Liver (tissue), 9 donors: ENCODE data around the gene KLK7. TPM values are rescaled to one million over a fixed set of nuclear protein-coding genes. Genes with fewer than 3 reads are reported as not detected.

Experiments used
- DNase-seq: peaks from one replicate; pipeline ENCODE4 v3.0.0-alpha.2; 2017; ENCODE audit warnings: low spot score
- H3K27ac ChIP-seq, 2 donors: one replicate each; pipeline ENCODE4 v1.7.0; 2013; ENCODE audit warnings: inconsistent platforms in 2 of 2, low read length in 2 of 2, control low read depth in 1 of 2, low read depth in 1 of 2, mild to moderate bottlenecking in 1 of 2
- H3K27me3 ChIP-seq, 4 donors: one replicate each; pipeline versions ENCODE4 v1.6.1 to v1.7.0; 2013; ENCODE audit warnings: low read length in 3 of 4, inconsistent platforms in 1 of 4, mild to moderate bottlenecking in 1 of 4, moderate library complexity in 1 of 4; ENCODE audit not compliant: control insufficient read depth in 4 of 4, insufficient read depth in 4 of 4
- H3K36me3 ChIP-seq, 4 donors: one replicate each; pipeline versions ENCODE4 v1.6.1 to v1.7.0; 2013; ENCODE audit warnings: low read length in 3 of 4, mild to moderate bottlenecking in 3 of 4, low read depth in 1 of 4, moderate library complexity in 1 of 4; ENCODE audit not compliant: control insufficient read depth in 4 of 4, insufficient read depth in 3 of 4
- H3K4me1 ChIP-seq, 4 donors: one replicate each; pipeline versions ENCODE4 v1.6.1 to v1.7.0; 2013; ENCODE audit warnings: low read length in 3 of 4, mild to moderate bottlenecking in 3 of 4, moderate library complexity in 1 of 4; ENCODE audit not compliant: control insufficient read depth in 4 of 4, insufficient read depth in 4 of 4
- H3K4me3 ChIP-seq, 3 donors: one replicate each; pipeline versions ENCODE4 v1.6.1 to v1.7.0; 2013; ENCODE audit warnings: low read length in 3 of 3, control low read depth in 1 of 3, low read depth in 1 of 3, mild to moderate bottlenecking in 1 of 3
- H3K9ac ChIP-seq, 2 donors: one replicate each; pipeline ENCODE4 v1.7.0; 2013; ENCODE audit warnings: low read length in 2 of 2, mild to moderate bottlenecking in 2 of 2, moderate library complexity in 2 of 2, control low read depth in 1 of 2, low read depth in 1 of 2
- H3K9me3 ChIP-seq, 4 donors: one replicate each; pipeline versions ENCODE4 v1.6.1 to v1.7.0; 2013; ENCODE audit warnings: low read length in 3 of 4; ENCODE audit not compliant: control insufficient read depth in 4 of 4
- ATF3 ChIP-seq: IDR thresholded peaks from 2 replicates; pipeline ENCODE4 v1.6.1; 2016; ENCODE audit warnings: antibody characterized with exemption
- CTCF ChIP-seq: fragments of 150-350 bp; IDR thresholded peaks from 2 replicates; pipeline ENCODE4 v1.5.1; 2017; ENCODE audit warnings: improper control_type of control experiment, low read depth, low read length; ENCODE audit not compliant: missing input control
- EGR1 ChIP-seq, 2 donors: IDR thresholded peaks; 2 replicates each; pipeline ENCODE4 v1.6.1; 2016 to 2018; ENCODE audit warnings: antibody characterized with exemption in 2 of 2, low read depth in 2 of 2
- FOXA1 ChIP-seq: IDR thresholded peaks from 2 replicates; pipeline ENCODE4 v1.6.1; 2016; ENCODE audit warnings: antibody characterized with exemption
- FOXA2 ChIP-seq: IDR thresholded peaks from 2 replicates; pipeline ENCODE4 v1.6.1; 2016; ENCODE audit warnings: antibody characterized with exemption
- GABPA ChIP-seq, 2 donors: IDR thresholded peaks in 1 of 2; conservative IDR thresholded peaks in 1 of 2; 2 replicates each; pipeline ENCODE4 v1.6.1; 2016; ENCODE audit warnings: antibody characterized with exemption in 2 of 2, mild to moderate bottlenecking in 1 of 2, moderate library complexity in 1 of 2
- HNF4A ChIP-seq, 2 donors: conservative IDR thresholded peaks; 2 replicates each; pipeline ENCODE4 v1.6.1; 2016; ENCODE audit warnings: antibody characterized with exemption in 2 of 2, mild to moderate bottlenecking in 2 of 2
- HNF4G ChIP-seq: IDR thresholded peaks from 2 replicates; pipeline ENCODE4 v1.6.1; 2016; ENCODE audit warnings: antibody characterized with exemption
- JUND ChIP-seq, 2 donors: IDR thresholded peaks; 2 replicates each; pipeline ENCODE4 v1.6.1; 2016; ENCODE audit warnings: antibody characterized with exemption in 2 of 2
- MAX ChIP-seq: IDR thresholded peaks from 2 replicates; pipeline ENCODE4 v1.6.1; 2016; ENCODE audit warnings: antibody characterized with exemption
- NR2F2 ChIP-seq: IDR thresholded peaks from 2 replicates; pipeline ENCODE4 v1.6.1; 2016; ENCODE audit warnings: antibody characterized with exemption
- RAD21 ChIP-seq, 2 donors: IDR thresholded peaks; 2 replicates each; pipeline ENCODE4 v1.6.1; 2016; ENCODE audit warnings: antibody characterized with exemption in 2 of 2, mild to moderate bottlenecking in 2 of 2
- REST ChIP-seq: IDR thresholded peaks from 2 replicates; pipeline ENCODE4 v1.6.1; 2016; ENCODE audit warnings: antibody characterized with exemption, mild to moderate bottlenecking
- RXRA ChIP-seq, 2 donors: IDR thresholded peaks; 2 replicates each; pipeline ENCODE4 v1.6.1; 2017 to 2018; ENCODE audit warnings: antibody characterized with exemption in 2 of 2, mild to moderate bottlenecking in 1 of 2
- SP1 ChIP-seq: IDR thresholded peaks from 2 replicates; pipeline ENCODE4 v1.6.1; 2018; ENCODE audit warnings: antibody characterized with exemption, mild to moderate bottlenecking
- TAF1 ChIP-seq: conservative IDR thresholded peaks from 2 replicates; pipeline ENCODE4 v1.6.1; 2016; ENCODE audit warnings: antibody characterized with exemption, mild to moderate bottlenecking
- YY1 ChIP-seq: IDR thresholded peaks from 2 replicates; pipeline ENCODE4 v1.6.1; 2016; ENCODE audit warnings: antibody characterized with exemption, mild to moderate bottlenecking
- ZBTB33 ChIP-seq: IDR thresholded peaks from 2 replicates; pipeline ENCODE4 v1.6.1; 2016; ENCODE audit warnings: antibody characterized with exemption
- WGBS: extraction: QIAGEN DNeasy Blood & Tissue Kit; methylation state at CpG from one replicate; pipeline ENCODE4 v1.1.7; 2013; 5-methylcytosine and 5-hydroxymethylcytosine counted together
- polyA plus RNA-seq, 2 donors: library from polyadenylated mRNA; stranded (reverse) in 1 of 2; unstranded in 1 of 2; fragments of 200-250 nt in 1 of 2; fragments of >200 nt in 1 of 2; fragmentation: Nextera tagmentation in 1 of 2; extraction: Ambion mirVana in 1 of 2; gene quantifications; one replicate each; pipeline versions ENCODE4 v1.2.1 to v1.2.3, GENCODE V29; 2013 to 2015
- total RNA-seq, 2 donors: library from RNA; depleted of rRNA; stranded (reverse); fragments of >200 nt; gene quantifications; one replicate each; pipeline ENCODE4 v1.2.3, GENCODE V29; 2014
- donor health status: healthy.
- donor health status: healthy.
- donor health status: healthy.
- donor health status: healthy.
- donor health status: healthy.

The KLK7 gene
- total and polyA plus RNA-seq, 4 donors: not detected

- H3K4me1 ChIP-seq: no peaks in the 10 kb centered on the region
- no peak for DNase-seq
- peaks cover 0 to 3% (median 0%) of the 10 kb centered on the region in 4 donors for H3K9me3 ChIP-seq
- TF ChIP-seq FOXA1: no peak
- TF ChIP-seq REST: no peak
- no peak for TF ChIP-seq HNF4G
- TF ChIP-seq RAD21 (IDR thresholded peaks at IDR 0.05): no peak
- TF ChIP-seq RXRA (IDR thresholded peaks at IDR 0.05): no peak
- no peak for TF ChIP-seq GABPA (IDR thresholded peaks at IDR 0.05 in 1 of 2, conservative IDR thresholded peaks at IDR 0.05 in 1 of 2)
- TF ChIP-seq ZBTB33: no peak
- TF ChIP-seq SP1: no peak
- no peak for TF ChIP-seq EGR1 (IDR thresholded peaks at IDR 0.05; ENCODE audit: low read depth in 2 of 2)
- TF ChIP-seq ATF3: no peak
- no peak for TF ChIP-seq TAF1
- no peak for TF ChIP-seq FOXA2
- no peak for TF ChIP-seq NR2F2
- no peak for TF ChIP-seq CTCF
- no peak for TF ChIP-seq MAX
- no peak for TF ChIP-seq YY1
- TF ChIP-seq HNF4A (conservative IDR thresholded peaks at IDR 0.05): no peak
- TF ChIP-seq JUND (IDR thresholded peaks at IDR 0.05): no peak
- H3K9ac ChIP-seq: no peak overlapping the region
- H3K4me3 ChIP-seq: no peak overlapping the region
- H3K27me3 ChIP-seq: peaks cover 0 to 4% (median 0%) of the 10 kb centered on the region in 4 donors
- no peaks in the 10 kb centered on the region for H3K36me3 ChIP-seq
- 69% methylated on average over 2 of the region's 2 CpGs for WGBS
- no peak overlapping the region for H3K27ac ChIP-seq
Measured at GRCh38 chr19:50994129-50994528, 10.4 kb upstream of the KLK7 start.

GRCh38 chr19:50992666-50993035, 8.9 kb upstream of the KLK7 start:
- Histone ChIP-seq H3K27ac (no peak overlapping the region), H3K9ac (no peak overlapping the region), H3K4me3 (no peak overlapping the region), H3K36me3 (no peaks in the 10 kb centered on the region), H3K4me1 (no peaks in the 10 kb centered on the region), H3K27me3 (peaks cover 0 to 11% (median 0%) of the 10 kb centered on the region in 4 donors), H3K9me3 (peaks cover 0 to 3% (median 0%) of the 10 kb centered on the region in 4 donors)
- 57% methylated on average over 2 of the region's 2 CpGs for WGBS
- no peak for TF ChIP-seq MAX
- no peak for TF ChIP-seq FOXA1
- no peak for TF ChIP-seq SP1
- no peak for TF ChIP-seq REST
- TF ChIP-seq ZBTB33: no peak
- no peak for TF ChIP-seq RAD21 (IDR thresholded peaks at IDR 0.05)
- no peak for TF ChIP-seq EGR1 (IDR thresholded peaks at IDR 0.05; ENCODE audit: low read depth in 2 of 2)
- TF ChIP-seq GABPA (IDR thresholded peaks at IDR 0.05 in 1 of 2, conservative IDR thresholded peaks at IDR 0.05 in 1 of 2): no peak
- DNase-seq: no peak
